C4-2B (cell line): ENCODE measurements around the gene NCF1.
"Not testable (repeated sequence)": the region's sequence is repeated elsewhere in the genome, so short reads cannot be mapped to it uniquely, and the experiment has no call there.

ENCODE experiments used
- ZFX ChIP-seq: fragments of 450-650 bp; IDR thresholded peaks from 2 replicates; pipeline ENCODE4 v1.6.1; 2017
- TF ChIP-seq, protein P1 (sequence below): fragments of 450-650 bp; conservative IDR thresholded peaks from 2 replicates; pipeline ENCODE4 v1.5.1; 2017; ENCODE audit warnings: mild to moderate bottlenecking

DNA sequence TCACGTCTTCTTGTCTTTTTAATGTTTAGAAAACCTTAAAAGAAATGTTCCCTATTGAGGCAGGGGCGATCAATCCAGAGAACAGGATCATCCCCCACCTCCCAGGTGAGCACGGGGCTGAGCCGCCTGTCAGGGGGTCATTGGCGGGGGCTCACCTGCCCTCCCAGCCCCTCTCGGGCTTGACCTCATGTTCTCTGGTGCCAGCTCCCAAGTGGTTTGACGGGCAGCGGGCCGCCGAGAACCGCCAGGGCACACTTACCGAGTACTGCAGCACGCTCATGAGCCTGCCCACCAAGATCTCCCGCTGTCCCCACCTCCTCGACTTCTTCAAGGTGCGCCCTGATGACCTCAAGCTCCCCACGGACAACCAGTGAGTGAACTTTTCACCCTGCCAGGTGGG lies 5.2 kb downstream of the NCF1 start:
- TF ChIP-seq ZFX: not testable (repeated sequence)
- TF ChIP-seq, protein P1, sequence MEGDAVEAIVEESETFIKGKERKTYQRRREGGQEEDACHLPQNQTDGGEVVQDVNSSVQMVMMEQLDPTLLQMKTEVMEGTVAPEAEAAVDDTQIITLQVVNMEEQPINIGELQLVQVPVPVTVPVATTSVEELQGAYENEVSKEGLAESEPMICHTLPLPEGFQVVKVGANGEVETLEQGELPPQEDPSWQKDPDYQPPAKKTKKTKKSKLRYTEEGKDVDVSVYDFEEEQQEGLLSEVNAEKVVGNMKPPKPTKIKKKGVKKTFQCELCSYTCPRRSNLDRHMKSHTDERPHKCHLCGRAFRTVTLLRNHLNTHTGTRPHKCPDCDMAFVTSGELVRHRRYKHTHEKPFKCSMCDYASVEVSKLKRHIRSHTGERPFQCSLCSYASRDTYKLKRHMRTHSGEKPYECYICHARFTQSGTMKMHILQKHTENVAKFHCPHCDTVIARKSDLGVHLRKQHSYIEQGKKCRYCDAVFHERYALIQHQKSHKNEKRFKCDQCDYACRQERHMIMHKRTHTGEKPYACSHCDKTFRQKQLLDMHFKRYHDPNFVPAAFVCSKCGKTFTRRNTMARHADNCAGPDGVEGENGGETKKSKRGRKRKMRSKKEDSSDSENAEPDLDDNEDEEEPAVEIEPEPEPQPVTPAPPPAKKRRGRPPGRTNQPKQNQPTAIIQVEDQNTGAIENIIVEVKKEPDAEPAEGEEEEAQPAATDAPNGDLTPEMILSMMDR: not testable (repeated sequence)
